GM12892 (cell line): ENCODE results near the gene DGLUCY.

Experiments
- POLR2AphosphoS5 ChIP-seq: IDR thresholded peaks from 2 replicates; pipeline ENCODE4 v1.6.1; 2011; ENCODE audit warnings: low read depth, low read length, control low read depth
- TAF1 ChIP-seq: IDR thresholded peaks from 2 replicates; pipeline ENCODE4 v1.6.1; 2011; ENCODE audit warnings: low read depth, mild to moderate bottlenecking, control low read depth, low read length, borderline replicate concordance

DNA sequence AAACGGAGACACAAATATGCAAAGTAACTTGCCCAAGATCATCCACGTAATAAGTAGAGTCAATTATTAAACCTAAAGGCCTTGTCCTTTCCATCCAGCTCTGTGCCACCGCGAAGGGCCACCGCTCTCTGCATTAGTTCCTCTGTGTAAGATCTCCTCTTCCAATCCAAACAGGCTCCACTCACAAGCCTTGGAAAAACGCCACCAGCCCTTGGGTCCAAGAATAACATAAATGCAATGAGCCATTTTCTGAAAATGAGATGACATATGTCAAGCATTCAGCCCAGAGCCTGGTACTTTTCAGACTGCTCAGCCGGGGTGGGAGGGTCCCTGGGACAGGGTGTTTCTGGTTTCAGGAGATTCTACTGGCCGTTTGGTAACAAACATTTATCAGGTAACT is 30.0 kb downstream of the DGLUCY start:
- no peak for TF ChIP-seq POLR2AphosphoS5
- no peak for TF ChIP-seq TAF1
